ENCODE data around the gene PLA2G4F.

DNA sequence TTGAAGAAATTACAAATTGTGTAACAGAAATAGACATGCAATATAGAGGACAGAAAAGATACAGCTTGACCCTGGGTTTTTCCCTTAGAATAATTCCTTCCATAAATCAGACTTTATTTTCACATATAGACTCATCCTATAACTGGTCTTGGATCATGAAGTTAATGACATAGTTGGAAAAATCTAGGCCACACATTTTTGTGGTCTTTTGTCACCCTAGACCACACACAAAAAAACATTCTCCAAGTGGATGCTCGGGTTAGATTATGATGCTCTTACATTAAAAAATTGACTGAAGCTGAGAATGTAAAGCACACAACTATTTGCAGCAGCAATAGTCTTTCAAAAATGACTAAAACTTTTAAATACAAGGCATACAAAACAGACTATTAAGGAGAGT is 54.6 kb downstream of the PLA2G4F start:
- TF ChIP-seq CTCF (conservative IDR thresholded peaks at IDR 0.05): no peak
- no peak for TF ChIP-seq EZH2 (IDR thresholded peaks at IDR 0.05; ENCODE audit: low read depth)

Measured in PC-9 (cell line).